ENCODE results near the gene GTF2H1.

The GTF2H1 gene

DNA sequence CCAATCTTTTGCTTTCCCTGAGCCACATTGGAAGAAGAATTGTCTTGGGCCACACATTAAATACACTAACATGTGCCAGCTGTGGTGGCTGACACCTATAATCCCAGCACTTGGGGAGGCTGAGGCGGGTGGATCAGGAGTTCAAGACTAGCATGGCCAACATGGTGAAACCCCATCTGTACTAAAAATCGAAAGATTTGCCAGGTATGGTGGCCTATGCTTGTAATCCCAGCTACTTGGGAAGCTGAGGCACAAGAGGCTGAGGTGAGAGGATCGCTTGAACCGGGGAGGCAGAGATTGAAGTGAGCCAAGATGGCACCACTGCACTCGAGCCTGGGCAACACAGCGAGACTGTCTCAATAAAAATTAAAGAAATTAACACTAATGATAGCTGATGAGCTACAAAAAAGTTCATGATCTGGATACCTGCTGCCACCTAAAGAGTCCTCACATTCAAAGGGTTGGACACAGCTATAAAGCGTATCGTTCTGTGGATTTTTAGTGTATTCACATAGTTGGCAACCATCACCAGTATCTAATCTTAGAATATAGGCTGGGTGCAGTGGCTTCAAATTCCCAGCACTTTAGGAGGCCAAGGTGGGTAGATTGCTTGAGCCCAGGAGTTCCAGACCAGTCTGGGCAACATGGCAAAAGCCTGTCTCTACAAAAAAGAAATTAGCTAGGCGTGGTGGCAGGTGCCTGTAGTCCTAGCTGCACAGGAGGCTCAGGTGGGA, 86.4 kb downstream of the GTF2H1 start:
- no peaks in the 10 kb centered on the region for H3K36me3 ChIP-seq (ENCODE audit: control insufficient read depth, insufficient read depth, low read length)
- H3K27me3 ChIP-seq (ENCODE audit: control insufficient read depth, insufficient read depth, low read length): no peaks in the 10 kb centered on the region
- no peak overlapping the region for H3K9ac ChIP-seq (ENCODE audit: low read length)
- no peaks in the 10 kb centered on the region for H3K9me3 ChIP-seq (ENCODE audit: control insufficient read depth, low read length)
- no peaks in the 10 kb centered on the region for H3K4me1 ChIP-seq (ENCODE audit: control insufficient read depth, insufficient read depth, low read length)
- no peak overlapping the region for H3K4me3 ChIP-seq (ENCODE audit: low read length)

- no peaks in the 10 kb centered on the region for H3K9me3 ChIP-seq (ENCODE audit: control insufficient read depth, low read length)
- no peaks in the 10 kb centered on the region for H3K27me3 ChIP-seq (ENCODE audit: control insufficient read depth, insufficient read depth, low read length)
- H3K36me3 ChIP-seq (ENCODE audit: control insufficient read depth, insufficient read depth, low read length): no peaks in the 10 kb centered on the region
Observed at GRCh38 chr11:18416459-18416858, 94.1 kb downstream of the GTF2H1 start.

More at GRCh38 chr11:18416459-18416858, 94.1 kb downstream of the GTF2H1 start:
- no peak overlapping the region for H3K4me3 ChIP-seq (ENCODE audit: low read length)
- no peaks in the 10 kb centered on the region for H3K4me1 ChIP-seq (ENCODE audit: control insufficient read depth, insufficient read depth, low read length)
- no peak overlapping the region for H3K9ac ChIP-seq (ENCODE audit: low read length)

All from mucosa of stomach (tissue), 1 donor.